ENCODE results near the gene OSBPL5.

DNA sequence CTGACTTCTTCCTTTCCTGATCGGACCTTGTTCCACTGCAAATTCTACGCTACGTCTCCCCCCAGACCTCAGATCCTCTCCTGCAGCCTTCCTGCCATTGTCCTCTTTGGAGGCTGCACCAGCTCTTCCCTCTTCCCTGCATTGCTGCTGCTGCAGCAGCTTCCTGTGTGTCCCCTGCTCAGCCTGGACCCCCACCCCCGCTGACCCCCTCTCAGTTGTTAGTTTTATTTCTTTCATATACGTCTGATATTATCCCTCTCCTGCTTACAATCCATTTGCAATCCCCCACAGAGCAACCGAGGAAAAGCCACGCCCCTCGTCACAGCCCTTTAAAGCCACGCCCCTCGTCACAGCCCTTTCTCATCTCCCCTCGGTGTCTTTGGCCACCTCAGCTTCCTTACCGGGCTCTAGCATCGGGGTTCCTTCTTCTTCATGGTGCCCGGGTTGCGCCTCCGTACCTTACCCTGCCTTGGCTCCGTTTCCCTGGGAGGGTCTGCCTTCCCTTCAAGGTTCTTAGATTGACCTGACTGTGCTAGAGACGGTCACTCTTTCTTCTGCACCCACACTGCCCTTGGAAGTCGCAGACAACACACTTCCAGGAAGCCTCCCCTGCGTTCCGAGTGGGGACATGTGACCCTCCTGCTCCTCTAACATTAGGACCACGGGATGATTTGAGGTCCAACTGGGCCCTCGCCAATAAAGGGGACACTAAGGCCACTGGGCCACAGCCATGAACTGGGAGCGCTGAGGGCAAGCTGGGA lies 48.7 kb upstream of the OSBPL5 start:
- TF ChIP-seq, protein P1, sequence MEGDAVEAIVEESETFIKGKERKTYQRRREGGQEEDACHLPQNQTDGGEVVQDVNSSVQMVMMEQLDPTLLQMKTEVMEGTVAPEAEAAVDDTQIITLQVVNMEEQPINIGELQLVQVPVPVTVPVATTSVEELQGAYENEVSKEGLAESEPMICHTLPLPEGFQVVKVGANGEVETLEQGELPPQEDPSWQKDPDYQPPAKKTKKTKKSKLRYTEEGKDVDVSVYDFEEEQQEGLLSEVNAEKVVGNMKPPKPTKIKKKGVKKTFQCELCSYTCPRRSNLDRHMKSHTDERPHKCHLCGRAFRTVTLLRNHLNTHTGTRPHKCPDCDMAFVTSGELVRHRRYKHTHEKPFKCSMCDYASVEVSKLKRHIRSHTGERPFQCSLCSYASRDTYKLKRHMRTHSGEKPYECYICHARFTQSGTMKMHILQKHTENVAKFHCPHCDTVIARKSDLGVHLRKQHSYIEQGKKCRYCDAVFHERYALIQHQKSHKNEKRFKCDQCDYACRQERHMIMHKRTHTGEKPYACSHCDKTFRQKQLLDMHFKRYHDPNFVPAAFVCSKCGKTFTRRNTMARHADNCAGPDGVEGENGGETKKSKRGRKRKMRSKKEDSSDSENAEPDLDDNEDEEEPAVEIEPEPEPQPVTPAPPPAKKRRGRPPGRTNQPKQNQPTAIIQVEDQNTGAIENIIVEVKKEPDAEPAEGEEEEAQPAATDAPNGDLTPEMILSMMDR (IDR thresholded peaks at IDR 0.05) = no peak
- TF ChIP-seq POLR2A (IDR thresholded peaks at IDR 0.05) = no peak

All from heart left ventricle (tissue), 13 donors.